K562 (cell line): ENCODE results near the gene SEC14L3. TPM values are rescaled to one million over a fixed set of nuclear protein-coding genes. Genes with fewer than 3 reads are reported as not detected.

Experiments
- ATAC-seq: fragments of 200-7000 bp; cut with Tn5 transposase; 3 replicates; pipeline ENCODE4 v1.9.1; 2020; ENCODE audit warnings: moderate library complexity
- BruUV-seq: library from RNA; stranded (reverse); fragments of 400-500 nt; replicated peaks from 2 replicates; lab custom pipeline; 2021; lab: Mats Ljungman, UMichigan
- CTCF ChIA-PET: fragments of 300-600 bp; formaldehyde crosslinking; extraction: SDS; loops from one replicate; lab custom pipeline; 2021; ENCODE audit warnings: low intra/inter-chr PET ratio; lab: Yijun Ruan, JAX
- POLR2A ChIA-PET: fragments of 300-600, 350-650 bp; sonication (Branson Sonifier 250); formaldehyde crosslinking; extraction: SDS; loops from one replicate; lab custom pipeline; 2021; ENCODE audit warnings: antibody characterized with exemption, inconsistent platforms; lab: Yijun Ruan, JAX
- DNase-seq, 4 experiments: peaks; one replicate each; pipeline versions ENCODE4 v3.0.0 to v3.0.0-alpha.2; 2011 to 2018; ENCODE audit warnings: low spot score in 3 of 4, mixed read lengths in 3 of 4; ENCODE audit errors: extremely low read depth in 1 of 4
- FAIRE-seq: peaks from 2 replicates; lab custom pipeline; 2011; peaks lifted over from hg19 to GRCh38; lab: Jason Lieb, UNC
- H2AFZ ChIP-seq: 2 replicates; pipeline ENCODE4 v1.6.0; 2011; ENCODE audit warnings: low read depth, low read length, control low read depth, inconsistent platforms
- H3K27ac ChIP-seq: fragments of 200-600 bp; 3 replicates; pipeline ENCODE4 v1.8.0; 2011; ENCODE audit warnings: low read depth, mild to moderate bottlenecking, control low read depth, inconsistent platforms, low read length, moderate library complexity, mixed read lengths; ENCODE audit errors: extremely low read depth
- H3K27me3 ChIP-seq, 2 experiments: fragments of 300-600 bp in 1 of 2; 2 replicates in 1 of 2; 3 replicates in 1 of 2; pipeline versions ENCODE4 v1.6.0 to v1.8.0; 2011; ENCODE audit warnings: inconsistent platforms in 2 of 2, low read length in 2 of 2, mild to moderate bottlenecking in 1 of 2, mixed read lengths in 1 of 2, moderate library complexity in 1 of 2; ENCODE audit not compliant: control insufficient read depth in 2 of 2, insufficient read depth in 2 of 2
- H3K36me3 ChIP-seq: fragments of 300-600 bp; 3 replicates; pipeline ENCODE4 v1.8.0; 2011; ENCODE audit warnings: mild to moderate bottlenecking, low read length, inconsistent platforms; ENCODE audit not compliant: control insufficient read depth, insufficient read depth
- H3K4me1 ChIP-seq, 2 experiments: fragments of 200-600 bp in 1 of 2; replicated peaks in 1 of 2; 2 replicates in 1 of 2; 3 replicates in 1 of 2; pipeline versions ENCODE4 v1.5.1 to v1.8.0; 2011; ENCODE audit warnings: inconsistent platforms in 2 of 2, low read length in 2 of 2, mild to moderate bottlenecking in 1 of 2, mixed read lengths in 1 of 2, moderate library complexity in 1 of 2; ENCODE audit not compliant: control insufficient read depth in 2 of 2, insufficient read depth in 2 of 2
- H3K4me2 ChIP-seq: 2 replicates; pipeline ENCODE4 v1.6.1; 2011; ENCODE audit warnings: low read length, control low read depth, inconsistent platforms, mixed read lengths; ENCODE audit not compliant: insufficient read depth
- H3K4me3 ChIP-seq: fragments of 200-600 bp; sonication (generic), shearing (Covaris generic); 2 replicates; pipeline ENCODE4 v1.5.1; 2016; ENCODE audit warnings: control low read depth, inconsistent platforms
- H3K79me2 ChIP-seq: fragments of 200-600 bp; 3 replicates; pipeline ENCODE4 v1.8.0; 2011; ENCODE audit warnings: low read length, inconsistent platforms; ENCODE audit not compliant: control insufficient read depth, insufficient read depth
- H3K9ac ChIP-seq, 2 experiments: 2 replicates each; pipeline versions ENCODE4 v1.6.0 to v1.6.1; 2011; ENCODE audit warnings: low read depth in 2 of 2, low read length in 2 of 2, control low read depth in 1 of 2, inconsistent platforms in 1 of 2, mild to moderate bottlenecking in 1 of 2, mixed read lengths in 1 of 2; ENCODE audit not compliant: insufficient read depth in 1 of 2
- H3K9me1 ChIP-seq: one replicate; pipeline ENCODE4 v1.6.0; 2011; ENCODE audit warnings: inconsistent platforms, mild to moderate bottlenecking, low read length, moderate library complexity; ENCODE audit not compliant: control insufficient read depth, insufficient read depth
- H3K9me3 ChIP-seq: replicated peaks from 2 replicates; pipeline ENCODE4 v1.5.1; 2011; ENCODE audit warnings: low read depth, low read length, inconsistent platforms; ENCODE audit not compliant: control insufficient read depth, insufficient read depth
- H4K20me1 ChIP-seq: replicated peaks from 2 replicates; pipeline ENCODE4 v1.6.1; 2011; ENCODE audit warnings: low read length, inconsistent platforms, mixed read lengths; ENCODE audit not compliant: control insufficient read depth, insufficient read depth
- AFF1 ChIP-seq, 2 experiments: fragments of 450-650 bp; IDR thresholded peaks; 2 replicates each; pipeline ENCODE4 v1.6.1; 2018; ENCODE audit warnings: mild to moderate bottlenecking in 2 of 2, low read depth in 1 of 2; ENCODE audit not compliant: partially characterized antibody in 2 of 2
- ETV1 ChIP-seq: fragments of 450-650 bp; conservative IDR thresholded peaks from 2 replicates; pipeline ENCODE4 v1.6.1; 2016; ENCODE audit warnings: missing genetic modification characterization, control low read depth, low read depth, missing compliant biosample characterization
- GATAD2B ChIP-seq: fragments of 450-650 bp; IDR thresholded peaks from 2 replicates; pipeline ENCODE4 v1.6.1; 2017; ENCODE audit warnings: mild to moderate bottlenecking, borderline replicate concordance
- HINFP ChIP-seq: fragments of 450-650 bp; conservative IDR thresholded peaks from 2 replicates; pipeline ENCODE4 v1.6.1; 2016; ENCODE audit warnings: missing genetic modification characterization, low read depth, mild to moderate bottlenecking, control low read depth, missing compliant biosample characterization
- HNRNPUL1 ChIP-seq: fragments of 200-400 bp; formaldehyde crosslinking; IDR thresholded peaks from 2 replicates; pipeline ENCODE4 v1.6.1; 2017; ENCODE audit warnings: low read length
- KLF16 ChIP-seq: IDR thresholded peaks from 2 replicates; pipeline ENCODE4 v1.6.1; 2016; ENCODE audit warnings: antibody characterized with exemption
- MAFK ChIP-seq: IDR thresholded peaks from 2 replicates; pipeline ENCODE4 v1.6.1; 2011; ENCODE audit warnings: low read length, improper control_type of control experiment
- MEIS2 ChIP-seq: fragments of 450-650 bp; IDR thresholded peaks from 2 replicates; pipeline ENCODE4 v1.6.1; 2014; ENCODE audit warnings: mild to moderate bottlenecking; ENCODE audit not compliant: partially characterized antibody
- PML ChIP-seq: IDR thresholded peaks from 2 replicates; pipeline ENCODE4 v1.6.1; 2012; ENCODE audit warnings: low read length, inconsistent platforms
- RAD21 ChIP-seq, 2 experiments: fragments of 250-450 bp in 1 of 2; fragments of 450-650 bp in 1 of 2; sonication (Bioruptor Pico) in 1 of 2; formaldehyde crosslinking in 1 of 2; IDR thresholded peaks in 1 of 2; conservative IDR thresholded peaks in 1 of 2; 2 replicates each; pipeline versions ENCODE4 v1.4.0 to v1.8.0; 2020 to 2022; ENCODE audit warnings: mild to moderate bottlenecking in 2 of 2, moderate library complexity in 1 of 2
- RBBP5 ChIP-seq: fragments of 200-600 bp; sonication (generic); IDR thresholded peaks from 2 replicates; pipeline ENCODE4 v1.6.1; 2012; ENCODE audit warnings: borderline replicate concordance, mild to moderate bottlenecking, low read length, control low read depth, inconsistent platforms; ENCODE audit not compliant: insufficient read depth, poor library complexity, severe bottlenecking
- RBM22 ChIP-seq: fragments of 200-400 bp; formaldehyde crosslinking; IDR thresholded peaks from 2 replicates; pipeline ENCODE4 v1.6.1; 2018; ENCODE audit warnings: low read length, low read depth; ENCODE audit not compliant: poor library complexity, severe bottlenecking
- SUPT5H ChIP-seq: fragments of 450-650 bp; IDR thresholded peaks from 2 replicates; pipeline ENCODE4 v1.6.1; 2016
- TBL1XR1 ChIP-seq, 2 experiments: IDR thresholded peaks; 2 replicates each; pipeline ENCODE4 v1.6.1; 2012; ENCODE audit warnings: improper control_type of control experiment in 2 of 2, low read length in 2 of 2, mild to moderate bottlenecking in 1 of 2
- XRCC4 ChIP-seq: IDR thresholded peaks from one replicate; pipeline ENCODE4 v1.6.1; 2011; ENCODE audit not compliant: insufficient read depth, insufficient read length; ENCODE audit errors: extremely low read depth
- WGBS: fragments of 100-300 bp; shearing (Covaris generic); methylation state at CpG from one replicate; pipeline ENCODE4 v1.1.6; 2016; ENCODE audit warnings: low coverage, mixed read lengths; ENCODE audit not compliant: insufficient coverage; ENCODE audit errors: missing lambda C conversion rate; 5-methylcytosine and 5-hydroxymethylcytosine counted together
- in situ Hi-C: fragments of 300-500 bp; cut with MboI; formaldehyde crosslinking; loops from 4 replicates; pipeline ENCODE4 v1.15.0; 2018; ENCODE audit warnings: inconsistent platforms, mixed read lengths
- intact Hi-C: fragments of 100-400 bp; cut with micrococcal nuclease; formaldehyde crosslinking; loops from 2 replicates; pipeline ENCODE4 v1.14.2; 2022
- polyA plus RNA-seq, 8 experiments: library from polyadenylated mRNA; depleted of rRNA in 4 of 8; stranded (reverse) in 5 of 8; unstranded in 3 of 8; fragments of >200 nt; fragmentation: Nextera tagmentation in 2 of 8; fragmentation: Illumina TruSeq in 1 of 8; extraction: Ambion mirVana in 2 of 8; extraction: Trizol in 1 of 8; gene quantifications; 2 replicates each; pipeline versions ENCODE4 v1.2.1 to v1.2.3, GENCODE V29; 2011 to 2014; ENCODE audit warnings: inconsistent platforms in 1 of 8, missing spikeins in 1 of 8
- total RNA-seq, 7 experiments: library from RNA; depleted of rRNA in 6 of 7; stranded (reverse); fragments of >200 nt in 6 of 7; fragmentation: Illumina TruSeq in 2 of 7; extraction: Trizol in 2 of 7; gene quantifications; 2 replicates each; pipeline versions ENCODE4 v1.2.1 to v1.2.3, GENCODE V29; 2011 to 2021; ENCODE audit warnings: low replicate concordance in 1 of 7

SEC14L3 gene
- total and polyA plus RNA-seq, 9 of the 15 experiments (the other 6 are each of a cell fraction or from before 2014, with no cell fraction given): not detected

- Histone ChIP-seq H3K4me2 (peak overlapping the region; percentile 94), H2AFZ (no peak overlapping the region), H3K36me3 (peaks cover 21% of the 10 kb centered on the region), H3K9me1 (no peaks in the 10 kb centered on the region), H3K79me2 (peaks cover 61% of the 10 kb centered on the region), H3K27me3 (no peaks in the 10 kb centered on the region), H3K9ac (peak overlapping the region; percentile 94), H3K9me3 (no peaks in the 10 kb centered on the region; the same call in 1 of the 2 replicates), H3K4me3 (peak overlapping the region; percentile 59), H4K20me1 (no peaks in the 10 kb centered on the region), H3K4me1 (peaks cover 44 to 46% of the 10 kb centered on the region in 2 experiments), H3K27ac (peak overlapping the region; percentile 94)
- FAIRE-seq: peak; percentile 91
- DNase-seq: peak in 3 of 4 experiments; percentile 25 to 86 (median 77)
- BruUV-seq: no TSS peak
- ChIA-PET CTCF (no interaction called here), POLR2A (interaction anchor here (0.7 to 3.2 kb wide), 10 partner anchors 8 to 153 kb away, joined by 3 to 17 read pairs (median 4); no protein-coding TSS in a partner anchor)
- in situ Hi-C loops (no loop called here), intact Hi-C loops (no loop called here)
- WGBS: 1% methylated on average over 6 of the region's 8 CpGs
- ATAC-seq: peak; percentile 38
- TF ChIP-seq MAFK: no peak
- no peak for TF ChIP-seq RBM22
- peak; percentile 55; the same call in 1 of the 2 replicates for TF ChIP-seq PML
- TF ChIP-seq RBBP5: no peak
- TF ChIP-seq HNRNPUL1: no peak
- peak; percentile 25 for TF ChIP-seq MEIS2
- TF ChIP-seq HINFP (tag): no peak
- peak; percentile 48; the same call in 1 of the 2 replicates for TF ChIP-seq KLF16
- TF ChIP-seq ETV1 (tag): 0 out of 2 replicates have a peak, but pooled peaks have one; percentile 9
- TF ChIP-seq AFF1 (IDR thresholded peaks at IDR 0.05; ENCODE audit: low read depth in 1 of 2, partially characterized antibody in 2 of 2): no peak
- TF ChIP-seq RAD21 (CRISPR knock-in tag; conservative IDR thresholded peaks at IDR 0.05 in 1 of 2, IDR thresholded peaks at IDR 0.05 in 1 of 2): peak in 1 of 2 experiments; percentile 17; a peak in 1 of 4 replicates
- peak in 1 of 2 experiments; percentile 79; a peak in 2 of 4 replicates for TF ChIP-seq TBL1XR1 (IDR thresholded peaks at IDR 0.05; ENCODE audit: low read length in 2 of 2)
- peak; percentile 4; the same call in 1 of the 2 replicates for TF ChIP-seq GATAD2B
- TF ChIP-seq XRCC4: no peak
- 0 out of 2 replicates have a peak, but pooled peaks have one; percentile 43 for TF ChIP-seq SUPT5H
These were observed 49.9 kb downstream of the SEC14L3 start for GRCh38 chr22:30421695-30422480.
